ENCODE measurements around the gene HMX1.

- TF ChIP-seq CTCF (IDR thresholded peaks at IDR 0.05) = no peak
- no peak for TF ChIP-seq POLR2AphosphoS5 (IDR thresholded peaks at IDR 0.05)
- TF ChIP-seq POLR2A (IDR thresholded peaks at IDR 0.05) = no peak
- TF ChIP-seq EP300 (IDR thresholded peaks at IDR 0.05) = no peak
Measured at GRCh38 chr4:8915201-8916200, 43.9 kb upstream of the HMX1 start.
